GM21381 (cell line): Measurements from ENCODE around the gene JARID2.

Source experiments
- ATAC-seq: cut with Tn5 transposase; IDR thresholded peaks from one replicate; pipeline ENCODE4 v1.9.1; 2021; ENCODE audit warnings: mild to moderate bottlenecking, moderate library complexity; ENCODE audit not compliant: unreplicated experiment

Gene JARID2

DNA sequence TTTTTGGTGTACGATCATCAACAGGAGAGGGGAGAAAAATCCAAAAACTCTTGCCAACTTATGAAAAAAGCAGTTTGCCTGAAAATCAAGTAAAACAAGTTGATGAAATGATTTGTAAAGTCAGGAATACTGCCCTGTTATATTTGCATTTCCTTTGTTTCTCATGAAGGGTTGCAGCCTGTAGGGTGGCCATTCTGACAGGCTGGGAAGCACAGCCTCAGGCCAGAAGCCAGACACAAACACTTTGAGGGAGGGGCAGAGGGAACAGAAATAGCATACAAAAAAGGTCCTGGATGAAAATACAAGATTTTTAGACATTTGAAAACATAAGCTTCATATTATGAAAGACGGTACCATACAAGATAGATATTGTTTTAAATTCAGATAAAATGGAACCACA is 307.2 kb downstream of the JARID2 start:
- no peak for ATAC-seq

DNA sequence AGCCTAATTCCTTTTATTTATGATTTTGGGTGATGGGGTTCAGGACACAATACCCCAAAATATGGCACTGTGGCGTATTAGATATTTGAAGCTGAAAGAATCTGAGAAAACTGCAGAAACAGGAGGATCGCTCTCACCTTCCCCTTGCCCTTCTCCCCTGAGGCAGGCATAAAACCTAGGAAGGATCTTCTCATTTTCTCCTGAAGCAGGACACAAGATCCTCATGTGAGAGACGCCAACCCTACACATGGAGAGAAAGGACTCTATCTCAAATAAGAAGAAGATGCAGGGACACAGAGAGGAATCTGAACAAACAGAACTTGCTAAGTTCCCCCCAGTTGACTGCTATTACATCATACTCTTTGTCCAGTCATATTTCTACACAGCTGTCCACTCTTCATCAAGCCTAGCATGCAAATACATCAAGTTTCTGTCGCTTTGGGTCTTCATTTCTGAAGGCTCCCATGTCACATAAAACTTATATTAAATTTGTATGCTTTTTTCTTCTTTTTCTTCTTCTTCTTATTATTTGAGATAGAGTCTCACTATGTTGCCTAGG is 307.9 kb downstream of the JARID2 start:
- ATAC-seq, result no peak

DNA sequence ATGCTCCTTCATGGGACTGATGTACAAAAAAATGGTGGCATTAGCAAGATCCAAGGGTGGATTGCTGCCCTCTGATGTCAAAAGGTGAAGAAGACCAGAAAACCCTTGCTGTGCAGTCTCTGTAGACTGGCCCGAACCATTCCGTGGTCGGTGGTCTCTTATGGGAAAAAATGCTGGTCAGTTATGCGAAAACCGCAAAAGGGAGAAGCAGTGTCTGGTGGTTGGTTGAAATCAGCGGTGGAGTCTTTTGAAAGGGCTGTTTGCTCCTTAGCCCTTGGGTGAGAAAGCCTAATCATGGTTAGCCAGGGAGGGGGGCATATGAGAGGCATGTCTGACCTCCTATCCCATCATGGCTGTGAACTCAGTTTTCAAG is 308.8 kb downstream of the JARID2 start:
- ATAC-seq, result no peak

DNA sequence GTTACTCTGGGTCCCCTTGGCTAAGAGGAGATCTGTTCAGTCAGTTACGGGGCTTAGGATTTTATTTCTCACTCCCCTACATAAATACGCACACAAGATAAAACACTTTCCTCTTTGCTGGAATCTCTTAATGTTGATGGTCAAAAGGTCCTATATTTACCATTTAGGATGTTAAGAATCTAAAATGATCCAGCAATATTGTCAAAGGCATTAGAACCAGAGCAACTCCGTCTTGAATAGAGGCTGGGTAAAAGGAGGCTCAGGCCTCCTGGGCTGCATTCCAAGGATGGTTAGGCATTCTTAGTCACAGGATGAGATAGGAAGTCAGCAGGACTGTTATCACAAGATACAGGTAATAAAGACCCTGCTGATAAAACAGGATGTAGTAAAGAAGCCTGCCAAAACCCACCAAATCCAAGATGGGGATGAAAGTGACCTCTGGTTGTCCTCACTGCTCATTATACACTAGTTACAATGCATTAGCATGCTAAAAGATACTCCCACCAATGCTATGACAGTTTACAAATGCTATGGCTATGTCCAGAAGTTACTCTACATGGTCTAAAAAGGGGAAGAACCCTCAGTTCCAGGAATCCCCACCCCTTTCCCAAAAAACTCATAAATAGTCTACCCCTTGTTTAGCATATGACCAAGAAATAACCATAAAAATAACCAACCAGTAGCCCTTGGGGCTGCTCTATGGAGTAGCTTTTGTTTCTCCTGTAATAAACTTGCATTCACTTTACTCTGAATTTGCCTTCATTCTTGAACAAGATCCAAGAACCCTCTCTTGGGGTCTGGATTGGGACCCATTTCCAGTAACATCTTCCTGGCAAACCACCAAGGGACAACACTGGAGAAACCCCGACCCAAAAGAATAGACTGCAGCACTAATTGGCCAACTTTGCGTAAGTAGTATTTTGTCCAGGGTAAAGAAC is 309.5 kb downstream of the JARID2 start:
- no peak for ATAC-seq

DNA sequence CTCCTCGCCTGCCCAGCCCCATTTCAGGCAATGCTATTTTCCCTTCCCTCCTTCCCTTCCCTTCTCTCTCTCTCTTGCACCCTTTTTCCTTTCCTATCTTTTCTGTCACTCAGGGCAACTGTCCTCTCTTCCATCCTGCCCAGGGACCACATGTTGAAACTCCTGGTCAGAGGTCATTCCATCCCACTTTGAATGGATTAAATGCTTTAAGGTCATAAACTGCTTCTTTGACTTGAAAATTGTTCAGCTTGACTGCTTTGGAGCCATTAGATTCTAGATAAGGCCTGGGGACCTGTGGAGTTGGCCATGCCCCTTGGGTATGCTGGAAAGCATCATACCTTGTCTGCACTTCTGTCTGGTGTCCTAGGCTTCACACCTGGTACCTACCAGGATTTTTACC is 310.8 kb downstream of the JARID2 start:
- ATAC-seq, result no peak

DNA sequence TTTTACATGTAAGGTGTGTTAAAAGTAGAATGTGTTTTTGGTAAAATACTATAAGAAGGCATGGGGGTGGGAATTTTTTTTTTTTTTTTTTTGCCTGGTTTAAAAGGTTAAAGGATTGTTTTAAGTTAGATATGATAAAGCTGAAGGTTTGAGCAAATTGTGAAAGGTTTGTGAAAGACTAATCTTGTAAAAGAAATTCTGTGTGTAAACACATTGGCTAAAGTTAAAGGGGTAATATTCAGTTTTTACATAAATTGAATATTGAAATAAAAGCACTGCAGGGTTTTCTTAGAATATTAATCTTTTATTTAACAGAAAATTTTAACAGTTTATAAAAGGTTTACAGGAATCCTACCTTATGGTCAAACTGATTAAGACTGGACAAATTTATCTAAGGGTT is 311.3 kb downstream of the JARID2 start:
- no peak for ATAC-seq

DNA sequence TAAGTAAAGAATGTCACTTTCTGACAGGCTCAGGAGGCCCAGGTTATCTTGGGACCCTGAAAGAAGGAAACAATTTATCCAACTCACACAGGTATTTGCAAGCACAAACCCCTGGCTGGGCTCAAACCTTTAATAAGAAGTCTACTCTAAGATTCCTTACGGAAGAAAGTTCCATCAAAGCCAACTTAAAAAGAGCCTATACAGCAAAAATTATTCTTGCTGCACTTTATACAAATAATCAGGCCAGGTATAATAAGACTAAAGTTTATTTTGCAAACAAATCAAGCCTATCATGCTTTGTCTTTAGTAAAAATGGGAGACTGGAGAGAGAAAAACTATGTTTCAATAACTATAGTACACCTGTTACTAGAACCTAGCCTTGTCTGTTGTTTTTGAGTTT is 314.8 kb downstream of the JARID2 start:
- ATAC-seq, result no peak

DNA sequence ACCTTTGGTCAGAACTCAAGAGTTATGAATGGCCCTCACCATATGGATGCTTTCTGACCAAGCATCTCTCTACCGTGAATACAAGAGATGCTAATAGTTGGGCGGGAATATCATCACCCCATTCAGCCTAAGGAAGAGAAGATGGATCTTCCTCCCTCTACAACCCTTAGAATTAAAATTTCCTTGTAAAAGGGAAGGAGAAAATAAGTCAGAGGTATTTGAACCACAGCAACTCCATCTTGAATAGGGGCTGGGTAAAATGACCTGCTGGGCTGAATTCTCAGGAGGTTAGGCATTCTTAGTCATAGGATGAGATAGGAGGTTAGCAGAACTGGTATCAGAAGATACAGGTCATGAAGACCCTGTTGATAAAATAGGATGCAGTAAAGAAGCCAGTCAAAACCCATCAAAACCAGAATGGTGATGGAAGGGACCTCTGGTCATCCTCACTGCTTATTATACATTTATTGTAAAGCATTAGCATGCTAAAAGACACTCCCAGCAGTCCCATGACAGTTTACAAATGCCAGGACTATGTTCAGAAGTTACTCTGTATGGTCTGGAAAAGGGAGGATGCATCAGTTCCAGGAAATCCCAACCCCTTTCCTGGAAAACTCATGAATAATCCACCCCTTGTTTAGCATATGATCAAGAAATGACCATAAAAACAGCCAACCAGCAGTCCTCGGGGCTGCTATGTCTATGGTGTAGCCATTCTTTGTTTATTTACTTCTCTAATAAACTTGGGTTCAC is 315.8 kb downstream of the JARID2 start:
- ATAC-seq, result no peak

DNA sequence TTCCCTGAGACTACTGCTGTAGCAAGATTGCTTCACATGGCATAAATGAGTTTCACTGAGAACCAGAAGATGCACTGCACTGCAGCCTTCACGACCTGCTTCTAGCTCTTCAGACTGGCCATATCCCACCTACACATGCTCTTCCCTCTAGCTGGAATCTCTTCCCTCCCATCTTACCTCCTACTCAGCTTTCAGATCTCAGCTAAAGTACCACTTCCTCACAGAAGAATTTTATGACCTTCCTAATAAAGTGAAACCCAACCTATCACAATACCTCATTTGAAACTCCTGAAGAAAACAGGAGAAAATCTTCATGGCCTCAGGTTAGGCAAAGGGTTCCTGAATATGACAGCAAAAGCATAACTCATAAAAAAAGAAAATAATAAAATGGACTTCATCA is 317.1 kb downstream of the JARID2 start:
- ATAC-seq, result no peak

DNA sequence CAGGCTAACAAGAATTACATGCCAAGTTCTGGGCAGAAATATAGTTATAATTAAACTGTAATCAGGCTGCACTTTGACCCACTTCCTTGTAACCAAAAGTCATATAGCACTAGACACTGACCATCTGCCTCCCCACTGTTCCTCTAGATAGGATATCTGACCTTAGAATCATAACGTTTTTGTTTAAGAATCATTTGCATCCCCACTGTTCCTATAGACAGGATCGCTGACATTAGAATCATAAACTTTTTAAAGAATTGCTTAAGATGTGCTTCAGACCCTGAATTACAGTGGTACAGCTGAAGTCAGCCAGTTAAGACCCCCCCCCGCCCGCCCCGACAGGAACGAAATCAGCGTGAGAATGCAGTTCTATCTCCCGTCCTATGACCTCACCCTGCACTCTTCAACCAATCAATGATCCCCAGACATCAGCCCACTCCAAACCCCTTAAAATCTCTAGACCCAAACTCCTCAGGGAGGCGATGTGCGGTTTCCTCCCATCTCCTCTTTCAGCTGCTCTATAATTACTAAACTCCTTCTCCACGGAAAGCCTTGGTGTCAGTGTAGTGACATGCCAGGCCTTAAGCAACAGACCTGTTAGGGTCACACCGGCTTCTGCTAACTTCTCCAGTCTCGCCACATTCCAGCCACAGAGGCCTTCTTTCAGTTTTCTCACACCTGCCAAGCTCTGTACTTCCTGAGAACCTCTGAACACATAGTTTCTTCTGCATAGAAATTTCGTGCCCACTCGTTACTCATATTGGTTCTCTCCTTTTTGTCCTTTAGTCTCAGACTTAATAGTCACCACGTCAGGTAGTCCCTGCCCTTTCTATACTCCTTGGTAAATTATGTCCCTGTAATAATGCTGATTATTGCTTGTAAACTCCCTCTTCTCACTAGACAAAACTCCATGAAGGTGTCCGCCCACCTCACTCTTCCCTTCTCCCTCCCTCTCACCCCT is 323.4 kb downstream of the JARID2 start:
- no peak for ATAC-seq

DNA sequence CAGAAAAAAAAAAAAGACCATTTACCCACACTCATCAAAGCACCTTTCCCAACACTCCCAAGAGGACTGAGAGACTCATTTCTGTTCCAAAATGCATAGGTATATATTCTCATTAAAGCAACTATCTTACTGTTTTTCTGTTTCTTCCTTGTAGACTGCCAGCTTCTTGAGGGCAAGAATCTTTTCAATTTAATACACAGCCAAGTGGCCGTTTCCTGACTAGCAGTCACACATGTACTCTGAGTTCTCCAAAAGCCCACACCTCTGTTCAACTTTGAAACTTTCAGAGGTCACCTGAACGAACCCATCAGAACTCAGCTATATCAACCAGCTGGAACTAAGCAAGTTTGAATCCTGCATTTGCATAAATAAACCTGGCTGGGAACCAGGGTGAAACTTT is 324.3 kb downstream of the JARID2 start:
- ATAC-seq, result no peak
